IMR-90 (cell line): ENCODE results near the gene CHRDL1. TPM values are rescaled to one million over a fixed set of nuclear protein-coding genes. Genes with fewer than 3 reads are reported as not detected.

Source experiments
- ATAC-seq: fragments of 200-7000 bp; cut with Tn5 transposase; 2 replicates; pipeline ENCODE4 v1.9.1; 2020; ENCODE audit warnings: low read depth, mild to moderate bottlenecking, moderate library complexity
- BruUV-seq: library from RNA; stranded (reverse); fragments of 400-500 nt; replicated peaks from 2 replicates; lab custom pipeline; 2021; lab: Mats Ljungman, UMichigan
- CTCF ChIA-PET: fragments of 300-600 bp; formaldehyde crosslinking; extraction: SDS; loops from one replicate; lab custom pipeline; 2021; ENCODE audit warnings: antibody characterized with exemption; lab: Yijun Ruan, JAX
- POLR2A ChIA-PET: fragments of 300-600 bp; sonication (Branson Sonifier 250); formaldehyde crosslinking; loops from one replicate; lab custom pipeline; 2022; ENCODE audit warnings: antibody characterized with exemption; ENCODE audit not compliant: unreplicated experiment; lab: Charles Lee
- DNase-seq: peaks from one replicate; pipeline ENCODE4 v3.0.0; 2013
- H2AFZ ChIP-seq: replicated peaks from 2 replicates; pipeline ENCODE3; 2013; ENCODE audit warnings: low read length, mild to moderate bottlenecking; ENCODE audit not compliant: poor library complexity
- H2AK5ac ChIP-seq: 2 replicates; pipeline ENCODE4 v1.6.1; 2013; ENCODE audit warnings: low read depth, low read length, inconsistent platforms
- H2AK9ac ChIP-seq: replicated peaks from 2 replicates; pipeline ENCODE3; 2013; ENCODE audit warnings: mild to moderate bottlenecking, low read depth, low read length, moderate library complexity; ENCODE audit not compliant: poor library complexity
- H2BK120ac ChIP-seq: 2 replicates; pipeline ENCODE4 v1.6.1; 2013; ENCODE audit warnings: low read depth, low read length, inconsistent platforms
- H2BK15ac ChIP-seq: 3 replicates; pipeline ENCODE4 v1.6.1; 2013; ENCODE audit warnings: low read depth, low read length, inconsistent platforms
- H2BK20ac ChIP-seq: 2 replicates; pipeline ENCODE4 v1.6.1; 2013; ENCODE audit warnings: low read depth, mild to moderate bottlenecking, inconsistent platforms, low read length, moderate library complexity
- H2BK5ac ChIP-seq: 2 replicates; pipeline ENCODE4 v1.6.1; 2013; ENCODE audit warnings: mild to moderate bottlenecking, low read depth, low read length, inconsistent platforms; ENCODE audit not compliant: poor library complexity, severe bottlenecking
- H3K14ac ChIP-seq: replicated peaks from 2 replicates; pipeline ENCODE4 v1.6.1; 2013; ENCODE audit warnings: low read depth, low read length, inconsistent platforms
- H3K18ac ChIP-seq: 2 replicates; pipeline ENCODE4 v1.6.1; 2013; ENCODE audit warnings: low read depth, low read length, control low read depth
- H3K23ac ChIP-seq: 2 replicates; pipeline ENCODE4 v1.6.1; 2013; ENCODE audit warnings: low read depth, low read length, inconsistent platforms
- H3K27ac ChIP-seq: 2 replicates; pipeline ENCODE4 v1.5.1; 2013; ENCODE audit warnings: mild to moderate bottlenecking, control low read depth, low read length; ENCODE audit not compliant: insufficient read depth
- H3K27me3 ChIP-seq: 2 replicates; pipeline ENCODE4 v1.6.1; 2013; ENCODE audit warnings: low read length; ENCODE audit not compliant: control insufficient read depth, insufficient read depth
- H3K36me3 ChIP-seq: 2 replicates; pipeline ENCODE4 v1.6.1; 2013; ENCODE audit warnings: low read length, mixed read lengths; ENCODE audit not compliant: control insufficient read depth, insufficient read depth
- H3K4ac ChIP-seq: 2 replicates; pipeline ENCODE4 v1.6.1; 2013; ENCODE audit warnings: low read depth, low read length, inconsistent platforms
- H3K4me1 ChIP-seq: 2 replicates; pipeline ENCODE4 v1.6.1; 2013; ENCODE audit warnings: low read length, mixed read lengths; ENCODE audit not compliant: control insufficient read depth, insufficient read depth
- H3K4me2 ChIP-seq: 2 replicates; pipeline ENCODE4 v1.6.1; 2013; ENCODE audit warnings: low read depth, mild to moderate bottlenecking, control low read depth, low read length, moderate library complexity
- H3K4me3 ChIP-seq: 2 replicates; pipeline ENCODE4 v1.5.1; 2013; ENCODE audit warnings: low read depth, mild to moderate bottlenecking, control low read depth, low read length, moderate library complexity; ENCODE audit not compliant: insufficient read depth
- H3K56ac ChIP-seq: 2 replicates; pipeline ENCODE4 v1.6.1; 2013; ENCODE audit warnings: low read length, inconsistent platforms; ENCODE audit not compliant: insufficient read depth; ENCODE audit errors: extremely low read depth
- H3K79me1 ChIP-seq, 2 experiments: 2 replicates each; pipeline ENCODE4 v1.6.1; 2013; ENCODE audit warnings: low read length in 2 of 2, inconsistent platforms in 1 of 2, low read depth in 1 of 2
- H3K9ac ChIP-seq: 2 replicates; pipeline ENCODE4 v1.6.1; 2013; ENCODE audit warnings: low read depth, low read length, control low read depth
- H3K9me1 ChIP-seq: 2 replicates; pipeline ENCODE4 v1.6.1; 2013; ENCODE audit warnings: low read length, inconsistent platforms; ENCODE audit not compliant: insufficient read depth
- H3K9me3 ChIP-seq: 2 replicates; pipeline ENCODE4 v1.6.1; 2013; ENCODE audit warnings: low read length; ENCODE audit not compliant: control insufficient read depth, insufficient read depth
- H4K20me1 ChIP-seq: 2 replicates; pipeline ENCODE4 v1.6.1; 2013; ENCODE audit warnings: low read length, inconsistent platforms; ENCODE audit not compliant: insufficient read depth
- H4K5ac ChIP-seq: 2 replicates; pipeline ENCODE4 v1.6.1; 2013; ENCODE audit warnings: mild to moderate bottlenecking, low read depth, low read length, control low read depth
- H4K8ac ChIP-seq, 2 experiments: 2 replicates each; pipeline ENCODE4 v1.6.1; 2013; ENCODE audit warnings: low read depth in 2 of 2, low read length in 2 of 2, control low read depth in 1 of 2, inconsistent platforms in 1 of 2
- H4K91ac ChIP-seq: 2 replicates; pipeline ENCODE4 v1.6.1; 2013; ENCODE audit warnings: low read depth, low read length, inconsistent platforms; ENCODE audit not compliant: insufficient read depth
- BHLHE40 ChIP-seq: fragments of 150-350 bp; IDR thresholded peaks from 2 replicates; pipeline ENCODE4 v1.6.1; 2016; ENCODE audit warnings: mild to moderate bottlenecking, low read depth, low read length
- CEBPB ChIP-seq: IDR thresholded peaks from 2 replicates; pipeline ENCODE4 v1.6.1; 2012; ENCODE audit warnings: low read depth, low read length, improper control_type of control experiment
- CHD1 ChIP-seq: IDR thresholded peaks from 2 replicates; pipeline ENCODE4 v1.6.1; 2012; ENCODE audit warnings: low read depth, low read length, improper control_type of control experiment
- FOS ChIP-seq: fragments of 150-350 bp; IDR thresholded peaks from 2 replicates; pipeline ENCODE4 v1.6.1; 2016; ENCODE audit warnings: low read depth, low read length
- MAFK ChIP-seq: IDR thresholded peaks from 2 replicates; pipeline ENCODE4 v1.6.1; 2012; ENCODE audit warnings: low read depth, low read length, improper control_type of control experiment
- MAZ ChIP-seq: IDR thresholded peaks from 2 replicates; pipeline ENCODE4 v1.6.1; 2012; ENCODE audit warnings: low read depth, mild to moderate bottlenecking, low read length, improper control_type of control experiment, moderate library complexity, borderline replicate concordance
- MXI1 ChIP-seq: IDR thresholded peaks from 2 replicates; pipeline ENCODE4 v1.6.1; 2012; ENCODE audit warnings: low read depth, mild to moderate bottlenecking, low read length, moderate library complexity, borderline replicate concordance
- NFE2L2 ChIP-seq: fragments of 150-350 bp; IDR thresholded peaks from 2 replicates; pipeline ENCODE4 v1.6.1; 2016; ENCODE audit warnings: low read depth, mild to moderate bottlenecking, low read length
- POLR2A ChIP-seq: IDR thresholded peaks from 2 replicates; pipeline ENCODE4 v1.6.1; 2012; ENCODE audit warnings: mild to moderate bottlenecking, low read depth, low read length
- RCOR1 ChIP-seq: IDR thresholded peaks from 2 replicates; pipeline ENCODE4 v1.6.1; 2012; ENCODE audit warnings: mild to moderate bottlenecking, low read length, improper control_type of control experiment; ENCODE audit not compliant: insufficient replicate concordance
- RFX5 ChIP-seq: IDR thresholded peaks from 2 replicates; pipeline ENCODE4 v1.8.0; 2012; ENCODE audit warnings: low read depth, mild to moderate bottlenecking, low read length, moderate library complexity
- SMC3 ChIP-seq: fragments of 150-350 bp; IDR thresholded peaks from 2 replicates; pipeline ENCODE4 v1.6.1; 2016; ENCODE audit warnings: low read depth, mild to moderate bottlenecking, antibody characterized with exemption, low read length, moderate library complexity
- WGBS, 2 experiments: methylation state at CpG; one replicate each; pipeline versions ENCODE4 v1.1.5 to v1.1.7; 2013; ENCODE audit warnings: missing lambda C conversion rate in 2 of 2; ENCODE audit not compliant: insufficient read length in 1 of 2; ENCODE audit errors: extremely low coverage in 2 of 2; 5-methylcytosine and 5-hydroxymethylcytosine counted together
- dilution Hi-C: fragments of 300-500 bp; cut with HindIII; formaldehyde crosslinking; loops from one replicate; pipeline ENCODE4 v1.14.3; 2018; ENCODE audit warnings: low sequenced_read_pairs; ENCODE audit not compliant: unreplicated experiment
- in situ Hi-C: fragments of 300-500 bp; cut with MboI; formaldehyde crosslinking; loops from 3 replicates; pipeline ENCODE4 v1.14.3; 2019; ENCODE audit warnings: low sequenced_read_pairs, inconsistent platforms, mixed read lengths
- intact Hi-C: fragments of 100-400 bp; cut with micrococcal nuclease; formaldehyde crosslinking; loops from 2 replicates; pipeline ENCODE4 v1.10.0; 2022
- polyA plus RNA-seq, 3 experiments: library from polyadenylated mRNA; depleted of rRNA; stranded (reverse); fragments of >200 nt; gene quantifications; 2 replicates each; pipeline ENCODE4 v1.2.3, GENCODE V29; 2012; ENCODE audit warnings: low replicate concordance in 1 of 3
- total RNA-seq: library from RNA; depleted of rRNA; stranded (reverse); fragments of >200 nt; gene quantifications from 2 replicates; pipeline ENCODE4 v1.2.3, GENCODE V29; 2012
- TF ChIP-seq, protein P1 (sequence below): fragments of 150-350 bp; IDR thresholded peaks from 2 replicates; pipeline ENCODE4 v1.6.1; 2016; ENCODE audit warnings: low read depth, mild to moderate bottlenecking, low read length, moderate library complexity, borderline replicate concordance
- TF ChIP-seq, protein P2 (sequence below): conservative IDR thresholded peaks from 2 replicates; pipeline ENCODE4 v1.5.1; 2012; ENCODE audit warnings: mild to moderate bottlenecking, low read depth, low read length, improper control_type of control experiment

Gene CHRDL1
- total and polyA plus RNA-seq, 2 of the 4 experiments (the other 2 are of a cell fraction): 0.36 to 0.58 TPM

DNA sequence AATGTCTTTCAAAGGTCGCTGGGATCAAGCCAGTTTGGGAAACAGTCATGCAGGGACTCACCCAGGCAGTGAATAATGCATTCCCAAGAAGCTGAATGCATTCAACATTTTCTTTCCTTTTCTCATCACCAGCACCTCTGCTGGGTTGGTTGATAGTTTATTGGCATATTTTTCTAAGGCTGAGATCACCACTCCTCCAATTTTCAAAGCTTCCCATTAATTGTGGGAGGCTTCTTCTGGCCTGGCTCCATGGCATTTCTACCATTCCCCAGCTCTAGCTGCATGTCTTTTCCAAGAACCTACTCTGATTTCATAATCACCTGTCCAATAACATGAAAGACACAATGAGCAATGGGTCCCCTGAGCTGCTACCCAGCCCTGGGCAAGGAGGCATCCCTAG, 35.8 kb downstream of the CHRDL1 start:
- H2AK5ac ChIP-seq: no peak overlapping the region
- no peak overlapping the region for H2BK20ac ChIP-seq
- H3K79me1 ChIP-seq: no peaks in the 10 kb centered on the region
- no peaks in the 10 kb centered on the region for H4K20me1 ChIP-seq
- H3K36me3 ChIP-seq: no peaks in the 10 kb centered on the region
- no peak overlapping the region for H2BK120ac ChIP-seq
- no peak overlapping the region for H4K5ac ChIP-seq
- no peak overlapping the region for H3K27ac ChIP-seq
- no peak overlapping the region for H2AK9ac ChIP-seq
- intact Hi-C loops (no loop called here), in situ Hi-C loops (no loop called here), dilution Hi-C loops (no loop called here)
- ChIA-PET CTCF (no interaction called here), POLR2A (no interaction called here)
- H2BK5ac ChIP-seq: no peak overlapping the region
- H3K23ac ChIP-seq: no peak overlapping the region
- no peak overlapping the region for H3K4ac ChIP-seq
- 0 out of 2 replicates have a peak, but pooled peaks cover 2% of the 10 kb centered on the region for H3K9me3 ChIP-seq
- H4K8ac ChIP-seq: no peak overlapping the region
- H2BK15ac ChIP-seq: no peak overlapping the region
- no peak overlapping the region for H3K14ac ChIP-seq
- TF ChIP-seq MAZ (no peak), FOS (no peak), RFX5 (no peak), CEBPB (no peak), MAFK (no peak), NFE2L2 (no peak), RCOR1 (no peak), CHD1 (no peak), POLR2A (no peak), BHLHE40 (no peak), MXI1 (no peak), SMC3 (no peak)
- TF ChIP-seq, protein P1, sequence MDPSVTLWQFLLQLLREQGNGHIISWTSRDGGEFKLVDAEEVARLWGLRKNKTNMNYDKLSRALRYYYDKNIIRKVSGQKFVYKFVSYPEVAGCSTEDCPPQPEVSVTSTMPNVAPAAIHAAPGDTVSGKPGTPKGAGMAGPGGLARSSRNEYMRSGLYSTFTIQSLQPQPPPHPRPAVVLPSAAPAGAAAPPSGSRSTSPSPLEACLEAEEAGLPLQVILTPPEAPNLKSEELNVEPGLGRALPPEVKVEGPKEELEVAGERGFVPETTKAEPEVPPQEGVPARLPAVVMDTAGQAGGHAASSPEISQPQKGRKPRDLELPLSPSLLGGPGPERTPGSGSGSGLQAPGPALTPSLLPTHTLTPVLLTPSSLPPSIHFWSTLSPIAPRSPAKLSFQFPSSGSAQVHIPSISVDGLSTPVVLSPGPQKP: no peak
- TF ChIP-seq, protein P2, sequence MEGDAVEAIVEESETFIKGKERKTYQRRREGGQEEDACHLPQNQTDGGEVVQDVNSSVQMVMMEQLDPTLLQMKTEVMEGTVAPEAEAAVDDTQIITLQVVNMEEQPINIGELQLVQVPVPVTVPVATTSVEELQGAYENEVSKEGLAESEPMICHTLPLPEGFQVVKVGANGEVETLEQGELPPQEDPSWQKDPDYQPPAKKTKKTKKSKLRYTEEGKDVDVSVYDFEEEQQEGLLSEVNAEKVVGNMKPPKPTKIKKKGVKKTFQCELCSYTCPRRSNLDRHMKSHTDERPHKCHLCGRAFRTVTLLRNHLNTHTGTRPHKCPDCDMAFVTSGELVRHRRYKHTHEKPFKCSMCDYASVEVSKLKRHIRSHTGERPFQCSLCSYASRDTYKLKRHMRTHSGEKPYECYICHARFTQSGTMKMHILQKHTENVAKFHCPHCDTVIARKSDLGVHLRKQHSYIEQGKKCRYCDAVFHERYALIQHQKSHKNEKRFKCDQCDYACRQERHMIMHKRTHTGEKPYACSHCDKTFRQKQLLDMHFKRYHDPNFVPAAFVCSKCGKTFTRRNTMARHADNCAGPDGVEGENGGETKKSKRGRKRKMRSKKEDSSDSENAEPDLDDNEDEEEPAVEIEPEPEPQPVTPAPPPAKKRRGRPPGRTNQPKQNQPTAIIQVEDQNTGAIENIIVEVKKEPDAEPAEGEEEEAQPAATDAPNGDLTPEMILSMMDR: no peak
- no TSS peak for BruUV-seq
- H3K9ac ChIP-seq: no peak overlapping the region
- H3K56ac ChIP-seq: no peak overlapping the region
- no peaks in the 10 kb centered on the region; the same call in 1 of the 2 replicates for H3K27me3 ChIP-seq
- no peak overlapping the region for H3K4me3 ChIP-seq
- no CpG with 5 or more reads among the region's 1 CpG for WGBS, 2 experiments
- no peak overlapping the region for H3K4me2 ChIP-seq
- H3K4me1 ChIP-seq: no peaks in the 10 kb centered on the region
- H2AFZ ChIP-seq: no peak overlapping the region
- ATAC-seq (no peak), DNase-seq (peak; percentile 58)
- H4K91ac ChIP-seq: no peak overlapping the region
- no peaks in the 10 kb centered on the region for H3K9me1 ChIP-seq
- no peak overlapping the region for H3K18ac ChIP-seq
